Liver (tissue), 3 donors: Measurements from ENCODE around the gene AKAP13.

ENCODE experiments used
- RAD21 ChIP-seq, 2 donors: IDR thresholded peaks; 2 replicates each; pipeline ENCODE4 v1.6.1; 2016; ENCODE audit warnings: antibody characterized with exemption in 2 of 2, mild to moderate bottlenecking in 2 of 2
- YY1 ChIP-seq: IDR thresholded peaks from 2 replicates; pipeline ENCODE4 v1.6.1; 2016; ENCODE audit warnings: antibody characterized with exemption, mild to moderate bottlenecking
- TF ChIP-seq, protein P1 (sequence below): fragments of 150-350 bp; IDR thresholded peaks from 2 replicates; pipeline ENCODE4 v1.5.1; 2017; ENCODE audit warnings: improper control_type of control experiment, low read depth, low read length; ENCODE audit not compliant: missing input control
- TF ChIP-seq, protein P2 (sequence below): IDR thresholded peaks from 2 replicates; pipeline ENCODE4 v1.6.1; 2016; ENCODE audit warnings: antibody characterized with exemption, mild to moderate bottlenecking
- TF ChIP-seq, protein P3 (sequence below): IDR thresholded peaks from 2 replicates; pipeline ENCODE4 v1.6.1; 2016; ENCODE audit warnings: antibody characterized with exemption
- donor health status: healthy.
- donor health status: healthy.

DNA sequence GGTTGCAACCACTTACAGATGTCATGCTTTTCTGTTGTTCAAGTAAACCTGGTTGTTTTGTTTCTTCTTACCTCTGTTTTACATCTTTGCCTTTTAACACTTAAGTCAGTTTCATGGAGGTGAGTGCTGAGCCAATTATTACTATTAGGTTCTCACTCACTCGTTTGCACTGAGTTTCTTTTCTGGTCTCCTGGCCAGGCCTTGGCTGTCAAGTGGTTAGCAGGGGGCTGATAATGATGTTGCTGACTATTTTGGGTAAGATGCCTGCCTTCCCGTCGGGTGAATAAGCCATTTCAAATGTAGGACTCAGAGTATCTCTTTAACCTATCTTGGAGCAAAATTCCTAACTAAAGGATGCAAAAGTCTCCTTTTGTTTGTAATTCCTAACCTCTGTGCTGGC lies 335.9 kb downstream of the AKAP13 start:
- TF ChIP-seq, protein P1, sequence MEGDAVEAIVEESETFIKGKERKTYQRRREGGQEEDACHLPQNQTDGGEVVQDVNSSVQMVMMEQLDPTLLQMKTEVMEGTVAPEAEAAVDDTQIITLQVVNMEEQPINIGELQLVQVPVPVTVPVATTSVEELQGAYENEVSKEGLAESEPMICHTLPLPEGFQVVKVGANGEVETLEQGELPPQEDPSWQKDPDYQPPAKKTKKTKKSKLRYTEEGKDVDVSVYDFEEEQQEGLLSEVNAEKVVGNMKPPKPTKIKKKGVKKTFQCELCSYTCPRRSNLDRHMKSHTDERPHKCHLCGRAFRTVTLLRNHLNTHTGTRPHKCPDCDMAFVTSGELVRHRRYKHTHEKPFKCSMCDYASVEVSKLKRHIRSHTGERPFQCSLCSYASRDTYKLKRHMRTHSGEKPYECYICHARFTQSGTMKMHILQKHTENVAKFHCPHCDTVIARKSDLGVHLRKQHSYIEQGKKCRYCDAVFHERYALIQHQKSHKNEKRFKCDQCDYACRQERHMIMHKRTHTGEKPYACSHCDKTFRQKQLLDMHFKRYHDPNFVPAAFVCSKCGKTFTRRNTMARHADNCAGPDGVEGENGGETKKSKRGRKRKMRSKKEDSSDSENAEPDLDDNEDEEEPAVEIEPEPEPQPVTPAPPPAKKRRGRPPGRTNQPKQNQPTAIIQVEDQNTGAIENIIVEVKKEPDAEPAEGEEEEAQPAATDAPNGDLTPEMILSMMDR, result no peak
- TF ChIP-seq, protein P2, sequence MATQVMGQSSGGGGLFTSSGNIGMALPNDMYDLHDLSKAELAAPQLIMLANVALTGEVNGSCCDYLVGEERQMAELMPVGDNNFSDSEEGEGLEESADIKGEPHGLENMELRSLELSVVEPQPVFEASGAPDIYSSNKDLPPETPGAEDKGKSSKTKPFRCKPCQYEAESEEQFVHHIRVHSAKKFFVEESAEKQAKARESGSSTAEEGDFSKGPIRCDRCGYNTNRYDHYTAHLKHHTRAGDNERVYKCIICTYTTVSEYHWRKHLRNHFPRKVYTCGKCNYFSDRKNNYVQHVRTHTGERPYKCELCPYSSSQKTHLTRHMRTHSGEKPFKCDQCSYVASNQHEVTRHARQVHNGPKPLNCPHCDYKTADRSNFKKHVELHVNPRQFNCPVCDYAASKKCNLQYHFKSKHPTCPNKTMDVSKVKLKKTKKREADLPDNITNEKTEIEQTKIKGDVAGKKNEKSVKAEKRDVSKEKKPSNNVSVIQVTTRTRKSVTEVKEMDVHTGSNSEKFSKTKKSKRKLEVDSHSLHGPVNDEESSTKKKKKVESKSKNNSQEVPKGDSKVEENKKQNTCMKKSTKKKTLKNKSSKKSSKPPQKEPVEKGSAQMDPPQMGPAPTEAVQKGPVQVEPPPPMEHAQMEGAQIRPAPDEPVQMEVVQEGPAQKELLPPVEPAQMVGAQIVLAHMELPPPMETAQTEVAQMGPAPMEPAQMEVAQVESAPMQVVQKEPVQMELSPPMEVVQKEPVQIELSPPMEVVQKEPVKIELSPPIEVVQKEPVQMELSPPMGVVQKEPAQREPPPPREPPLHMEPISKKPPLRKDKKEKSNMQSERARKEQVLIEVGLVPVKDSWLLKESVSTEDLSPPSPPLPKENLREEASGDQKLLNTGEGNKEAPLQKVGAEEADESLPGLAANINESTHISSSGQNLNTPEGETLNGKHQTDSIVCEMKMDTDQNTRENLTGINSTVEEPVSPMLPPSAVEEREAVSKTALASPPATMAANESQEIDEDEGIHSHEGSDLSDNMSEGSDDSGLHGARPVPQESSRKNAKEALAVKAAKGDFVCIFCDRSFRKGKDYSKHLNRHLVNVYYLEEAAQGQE, result no peak
- TF ChIP-seq RAD21 (IDR thresholded peaks at IDR 0.05) (no peak), YY1 (no peak)
- TF ChIP-seq, protein P3, sequence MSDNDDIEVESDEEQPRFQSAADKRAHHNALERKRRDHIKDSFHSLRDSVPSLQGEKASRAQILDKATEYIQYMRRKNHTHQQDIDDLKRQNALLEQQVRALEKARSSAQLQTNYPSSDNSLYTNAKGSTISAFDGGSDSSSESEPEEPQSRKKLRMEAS, result no peak
